Left forelimb (tissue), 1 donor: ENCODE measurements around the gene JMJD1C.
A peak's percentile ranks its signal among the peaks of the same experiment; 100 is the strongest.
"Not testable (repeated sequence)": the region's sequence is repeated elsewhere in the genome, so short reads cannot be mapped to it uniquely, and the experiment has no call there.

Experiments
- DNase-seq: peaks from one replicate; pipeline ENCODE4 v3.0.0-alpha.2; 2018; ENCODE audit warnings: low spot score

Gene JMJD1C

DNA sequence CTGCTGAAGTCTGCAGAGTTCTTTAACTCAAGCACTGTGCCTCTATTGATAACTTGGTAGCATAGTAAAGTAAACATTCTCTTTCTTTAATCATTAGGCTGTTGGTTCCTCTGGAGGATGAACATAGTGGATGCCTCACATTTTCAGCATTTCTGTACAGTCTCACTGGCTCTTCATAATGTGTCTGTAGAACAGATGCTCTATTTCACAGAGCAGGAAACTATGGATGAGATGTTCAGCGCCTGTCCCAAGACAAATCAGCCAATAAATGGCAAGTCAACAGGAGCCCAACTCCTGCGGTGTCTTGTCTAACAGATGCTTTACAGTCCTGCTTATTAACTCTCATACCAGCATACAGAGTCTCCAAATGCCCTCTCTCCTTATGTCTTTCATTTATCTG, 296.2 kb downstream of the JMJD1C start:
- no peak for DNase-seq

DNA sequence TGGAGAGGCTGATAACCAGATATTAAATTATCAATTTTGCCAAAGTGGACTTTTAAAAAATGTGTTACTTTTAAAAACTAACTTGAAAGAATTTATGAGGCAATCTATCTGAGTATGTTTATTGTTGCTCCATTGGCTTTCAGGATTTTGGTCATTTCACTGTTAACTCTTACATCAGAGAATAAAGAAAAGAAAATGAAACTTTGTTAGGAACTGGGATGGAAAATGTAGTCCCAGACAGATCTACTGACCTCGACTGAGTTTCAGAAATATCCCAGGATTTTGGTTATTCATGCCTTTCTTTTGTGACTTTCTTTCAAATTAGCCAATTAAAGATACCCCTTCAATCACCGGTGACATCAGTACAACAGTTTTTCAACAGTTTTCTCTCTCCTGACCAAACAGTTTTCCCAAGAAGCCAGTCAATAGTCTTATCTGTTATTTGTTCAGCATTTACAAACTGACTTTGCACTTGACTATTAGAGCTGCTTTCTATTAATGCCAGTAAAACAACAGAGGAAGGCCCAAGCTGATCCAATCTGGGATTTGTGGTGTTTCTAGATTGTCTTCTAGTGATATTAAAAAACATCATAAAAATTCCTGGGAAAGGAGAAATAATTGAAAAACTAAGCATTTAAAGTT, 296.8 kb downstream of the JMJD1C start:
- DNase-seq: no peak

DNA sequence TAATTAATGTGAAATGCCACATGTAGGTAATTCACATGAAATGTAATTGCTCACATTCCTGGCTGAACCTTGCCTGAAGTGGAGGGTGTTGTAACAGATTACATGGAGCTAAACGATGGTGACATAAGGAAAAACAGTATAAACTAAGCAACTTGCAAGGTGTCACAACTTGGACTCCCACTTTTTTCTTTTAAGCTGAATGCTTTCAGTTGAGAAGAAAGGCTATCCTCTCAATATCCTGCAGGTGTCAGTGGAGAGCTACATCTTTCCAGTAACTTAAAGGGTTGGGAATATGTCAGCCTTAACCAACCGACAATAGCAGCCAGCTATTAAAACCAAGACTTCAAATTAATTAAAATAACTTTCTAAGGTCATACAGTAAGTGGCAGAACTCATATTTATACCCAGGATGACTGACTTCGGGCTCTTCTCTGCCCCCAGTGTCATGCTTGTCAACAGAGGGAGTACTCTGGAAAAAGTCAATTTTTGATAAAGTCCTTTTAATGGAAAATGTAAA, 299.0 kb downstream of the JMJD1C start:
- DNase-seq: no peak

DNA sequence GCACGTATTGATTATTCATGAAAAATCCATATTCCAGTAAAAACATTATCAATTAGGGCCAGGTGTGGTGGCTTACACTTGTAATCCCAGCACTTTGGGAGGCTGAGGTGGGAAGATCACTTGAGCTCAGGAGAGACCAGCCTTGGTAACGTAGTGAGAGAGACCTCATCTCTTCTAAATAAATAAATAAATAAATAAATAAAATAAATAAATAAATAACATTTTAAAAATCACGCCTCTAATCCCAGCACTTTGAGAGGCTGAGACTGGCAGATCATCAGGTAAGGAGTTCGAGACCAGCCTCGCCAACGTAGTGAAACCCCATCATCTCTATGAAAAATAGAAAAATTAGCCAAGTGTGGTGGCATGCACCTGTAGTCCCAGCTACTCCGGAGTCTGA, 300.5 kb downstream of the JMJD1C start:
- no peak for DNase-seq

DNA sequence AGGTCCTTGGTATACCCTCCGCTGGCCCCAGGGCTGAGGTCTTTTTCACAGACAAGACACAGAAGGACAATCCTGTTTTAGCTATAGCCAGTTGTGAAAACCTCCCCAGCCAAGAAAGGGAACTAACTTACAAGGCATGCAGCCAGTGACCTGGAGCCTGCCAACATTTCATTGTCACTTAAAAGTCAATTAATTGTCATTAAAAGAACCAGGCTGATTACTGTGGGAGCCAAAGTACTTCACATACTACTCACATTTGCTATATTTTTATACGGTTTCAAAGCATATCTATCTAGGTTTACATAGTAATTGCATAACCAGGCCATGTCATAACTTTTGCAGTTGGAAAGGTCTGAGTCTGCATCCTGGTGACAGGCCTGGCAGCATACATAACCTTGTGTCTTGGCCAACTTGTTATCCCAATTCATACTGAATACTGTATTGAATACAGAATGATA, 301.6 kb downstream of the JMJD1C start:
- no peak for DNase-seq

DNA sequence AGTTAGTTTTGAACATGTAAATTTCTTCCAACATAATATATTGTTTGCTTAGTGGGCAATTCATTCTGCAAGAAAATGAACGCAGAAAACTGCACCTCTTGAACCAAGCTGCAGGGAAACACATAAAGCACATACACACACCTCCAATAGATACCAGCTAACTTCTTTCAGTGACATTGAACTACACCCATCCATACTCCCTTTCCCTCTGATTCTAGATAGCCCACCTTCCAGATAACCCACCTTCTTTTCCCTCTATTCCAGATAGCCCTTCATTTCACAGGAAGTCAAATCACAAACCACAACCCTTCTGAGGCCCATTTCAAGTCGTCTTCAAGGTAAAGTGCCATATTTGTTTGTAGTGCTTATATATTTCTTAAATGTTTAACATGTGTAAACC, 304.2 kb downstream of the JMJD1C start:
- DNase-seq: no peak

DNA sequence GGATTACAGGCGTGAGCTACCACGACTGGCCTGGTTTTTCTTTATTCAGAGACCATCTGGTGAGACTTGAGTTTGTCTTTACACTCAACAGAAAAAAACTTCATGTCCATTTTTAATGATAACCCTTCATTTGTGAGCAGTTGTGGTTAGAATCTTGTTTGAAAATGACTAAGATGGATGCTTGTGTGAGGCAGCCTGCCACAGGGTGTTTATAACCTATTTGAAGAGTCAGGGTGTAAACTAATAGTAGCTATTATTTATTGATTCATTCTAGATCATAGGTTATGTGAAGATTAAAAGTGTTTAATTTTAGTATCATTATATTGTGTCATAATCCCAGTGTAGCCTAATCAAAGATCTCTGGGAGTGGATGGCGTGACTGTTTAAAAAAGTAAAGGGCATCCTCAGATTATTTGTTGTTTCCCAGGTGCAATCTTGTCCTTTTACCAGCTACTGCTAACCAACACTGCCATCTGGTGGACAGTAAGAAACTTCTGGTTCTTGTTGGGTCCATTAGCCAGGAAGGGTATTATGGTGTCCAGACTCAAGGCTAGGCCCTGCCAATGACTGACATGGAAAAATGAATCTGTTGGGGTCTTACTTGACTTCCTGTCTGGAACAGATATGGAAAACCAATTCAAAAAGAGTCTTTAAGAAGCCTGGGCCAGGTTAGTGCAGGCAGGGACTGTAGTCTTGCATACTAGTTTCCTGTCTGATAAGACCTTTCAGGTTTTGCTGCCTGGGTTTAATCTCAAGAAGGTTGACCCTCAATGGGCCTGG, 307.7 kb downstream of the JMJD1C start:
- no peak for DNase-seq

DNA sequence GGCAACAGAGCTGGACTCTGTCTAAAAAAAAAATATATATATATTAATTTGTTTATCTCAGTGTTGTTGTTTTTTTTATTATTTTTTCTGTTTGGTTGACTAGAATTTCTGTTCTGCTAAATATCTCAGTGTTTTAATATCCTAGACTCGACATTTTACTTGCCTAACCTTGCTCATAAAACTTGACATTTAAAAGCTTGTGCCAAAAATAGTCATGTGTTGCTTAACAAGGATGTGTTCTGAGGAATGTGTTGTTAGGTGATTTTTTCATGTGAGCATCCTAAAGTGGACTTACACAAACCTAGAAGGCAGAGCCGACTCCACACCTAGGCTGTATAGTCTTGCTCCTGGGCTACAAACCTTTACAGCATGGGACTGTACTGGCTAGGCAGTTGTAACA, 309.5 kb downstream of the JMJD1C start:
- DNase-seq: no peak

DNA sequence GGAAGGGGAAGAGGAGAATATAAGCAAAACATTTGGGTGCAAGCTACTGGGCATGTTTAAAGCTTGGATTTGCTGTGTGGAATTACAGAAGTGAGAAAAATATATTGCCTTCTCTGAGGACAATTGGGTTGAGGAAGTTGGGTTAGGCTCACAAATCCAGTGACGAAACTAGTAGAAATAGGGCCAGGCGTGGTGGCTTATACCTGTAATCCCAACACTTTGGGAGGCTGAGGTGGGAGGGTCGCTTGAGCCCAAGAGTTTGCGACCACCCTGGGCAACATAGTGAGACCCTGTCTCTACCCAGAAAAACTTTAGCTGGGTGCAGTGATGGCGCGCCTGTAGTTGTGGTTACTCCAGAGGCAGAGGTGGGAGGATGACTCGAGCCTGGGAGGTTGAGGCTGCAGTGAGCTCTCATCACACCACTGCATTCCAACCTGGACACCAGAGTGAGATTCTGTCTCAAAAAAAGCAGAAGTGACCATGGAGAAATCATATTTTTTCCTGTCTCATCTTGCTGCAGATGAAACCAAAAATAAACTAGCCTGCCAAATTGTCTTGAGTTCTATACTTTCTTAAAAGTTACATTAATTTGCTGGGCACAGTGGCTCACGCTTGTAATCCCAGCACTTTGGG, 310.3 kb downstream of the JMJD1C start:
- DNase-seq: no peak

DNA sequence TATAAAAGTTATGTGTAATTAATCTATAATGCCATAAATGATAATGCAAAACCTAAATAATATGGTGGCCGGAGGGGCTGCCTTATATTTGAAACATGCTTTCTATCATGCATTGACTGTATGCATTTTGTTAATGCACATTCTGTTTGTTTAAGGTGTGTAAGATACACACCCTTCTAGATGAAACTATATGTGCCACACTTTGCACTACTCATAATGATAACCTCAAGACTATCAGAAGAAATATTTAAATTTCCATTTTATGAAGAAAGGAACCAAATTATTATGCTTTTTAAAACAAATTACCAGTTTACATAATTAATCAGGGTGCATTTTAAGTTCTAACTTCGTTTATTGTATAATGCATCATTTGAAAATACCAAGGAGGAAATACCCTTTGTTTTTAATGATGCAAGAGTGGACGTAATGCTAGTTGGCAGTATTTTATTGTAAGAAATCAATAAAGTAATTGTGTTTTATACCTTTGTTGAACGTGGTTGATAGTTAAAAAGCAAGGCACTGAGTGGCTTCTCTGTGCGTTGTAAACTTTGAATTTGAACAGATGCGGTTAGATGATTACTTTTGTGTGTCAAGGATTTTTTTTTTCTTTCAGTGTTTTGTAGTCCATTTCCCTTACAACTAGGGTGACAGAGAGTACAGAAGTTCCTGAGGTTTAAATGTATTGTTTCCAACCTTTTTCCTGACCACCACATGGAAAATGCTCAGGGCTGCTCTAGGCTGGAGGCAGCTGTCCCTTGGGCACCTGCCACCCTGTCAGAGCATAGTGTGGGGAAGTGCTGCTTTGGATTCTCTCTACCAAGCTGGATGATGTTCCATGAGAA, 311.0 kb downstream of the JMJD1C start:
- no peak for DNase-seq

DNA sequence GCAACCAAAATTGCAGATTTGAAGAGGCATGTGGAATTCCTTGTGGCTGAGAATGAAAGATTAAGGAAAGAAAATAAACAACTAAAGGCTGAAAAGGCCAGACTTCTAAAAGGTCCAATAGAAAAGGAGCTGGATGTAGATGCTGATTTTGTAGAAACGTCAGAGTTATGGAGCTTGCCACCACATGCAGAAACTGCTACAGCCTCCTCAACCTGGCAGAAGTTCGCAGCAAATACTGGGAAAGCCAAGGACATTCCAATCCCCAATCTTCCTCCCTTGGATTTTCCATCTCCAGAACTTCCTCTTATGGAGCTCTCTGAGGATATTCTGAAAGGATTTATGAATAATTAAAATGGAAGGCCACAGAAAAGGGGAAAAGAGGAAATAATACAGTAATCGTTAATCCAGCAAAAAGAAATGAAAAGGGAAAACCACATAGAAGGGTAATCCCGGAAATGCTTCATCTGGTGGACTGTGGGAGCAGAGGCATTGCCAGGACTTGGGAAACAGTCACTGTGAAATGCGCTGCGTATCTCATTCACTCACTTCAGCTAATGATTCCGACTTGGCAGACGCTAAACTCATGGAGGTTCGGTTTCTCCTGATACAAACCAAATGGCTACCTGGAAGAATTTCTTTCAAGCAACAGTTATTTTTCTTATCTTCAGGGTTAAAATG, 311.8 kb downstream of the JMJD1C start:
- not testable (repeated sequence) for DNase-seq

DNA sequence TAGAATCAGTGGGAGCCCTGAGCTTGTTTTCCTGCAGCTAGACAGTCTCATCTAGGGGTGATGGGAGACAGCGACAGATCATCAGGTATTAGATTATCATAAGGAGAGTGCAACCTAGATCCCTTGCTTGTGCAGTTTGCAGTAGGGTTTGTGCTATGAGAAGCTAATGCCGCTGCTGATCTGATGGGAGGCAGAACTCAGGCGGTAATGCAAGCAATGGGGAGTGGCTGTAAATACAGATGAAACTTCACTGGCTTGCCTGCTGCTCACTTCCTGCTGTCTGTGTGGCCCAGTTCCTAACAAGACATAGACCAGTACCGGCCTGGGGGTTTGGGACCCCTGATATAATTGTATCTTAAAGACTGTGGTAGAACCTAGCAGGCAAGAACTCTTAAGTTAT, 315.0 kb downstream of the JMJD1C start:
- no peak for DNase-seq

DNA sequence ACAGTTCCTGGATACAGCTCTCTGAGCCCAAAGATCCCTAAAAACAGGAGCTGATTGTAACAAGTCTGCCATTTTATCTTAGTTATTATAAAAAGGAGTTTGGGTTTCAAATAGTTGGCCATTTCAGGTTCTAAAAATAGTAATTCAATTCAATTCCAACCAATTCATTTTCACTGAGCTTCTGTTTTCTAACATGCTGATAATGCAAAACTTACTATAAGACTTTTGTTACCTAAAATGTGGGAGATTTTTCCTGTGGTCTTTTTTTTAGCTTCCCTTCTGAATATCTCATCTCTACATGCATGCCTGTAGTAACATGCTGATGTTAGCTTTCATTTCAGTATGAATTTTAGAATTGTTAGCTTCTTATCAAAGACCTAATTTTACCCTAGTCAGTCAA, 319.3 kb downstream of the JMJD1C start:
- DNase-seq: no peak

DNA sequence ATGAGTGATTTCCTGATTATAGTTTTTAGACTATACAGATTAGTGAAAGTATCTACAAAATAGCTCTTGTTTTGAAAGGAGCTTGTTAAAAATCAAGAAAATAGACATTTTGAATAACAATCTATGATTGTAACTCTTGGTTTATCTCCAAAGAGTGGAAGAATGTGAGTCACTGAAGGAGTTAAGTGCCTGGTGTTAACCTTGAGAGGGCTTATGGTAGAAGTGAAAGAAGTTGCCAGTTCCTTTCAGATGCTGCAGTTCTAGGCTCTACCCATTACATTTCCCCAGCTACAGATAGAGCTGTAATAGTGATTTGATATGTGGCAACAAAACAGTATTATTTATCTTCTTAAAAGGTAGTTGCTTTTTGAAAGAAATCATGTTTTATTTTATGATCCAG, 320.0 kb downstream of the JMJD1C start:
- no peak for DNase-seq

DNA sequence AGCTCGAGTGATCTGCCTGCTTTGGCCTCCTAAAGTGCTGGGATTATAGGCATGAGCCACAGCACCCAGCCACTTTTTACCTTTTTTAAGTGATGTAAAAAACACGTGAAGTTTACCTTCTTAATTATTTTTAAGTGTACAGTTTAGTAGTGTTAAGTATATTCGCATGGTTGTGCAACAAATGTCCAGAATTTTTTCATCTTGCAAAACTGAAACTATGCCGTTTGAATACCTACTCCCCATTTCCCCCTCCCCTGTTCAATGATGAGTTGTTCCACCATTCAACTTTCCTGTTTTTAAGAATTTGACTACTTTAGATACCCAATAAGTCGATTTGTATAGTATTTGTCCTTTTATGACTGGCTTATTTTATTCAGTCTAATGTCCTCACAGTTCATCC, 321.8 kb downstream of the JMJD1C start:
- no peak for DNase-seq

DNA sequence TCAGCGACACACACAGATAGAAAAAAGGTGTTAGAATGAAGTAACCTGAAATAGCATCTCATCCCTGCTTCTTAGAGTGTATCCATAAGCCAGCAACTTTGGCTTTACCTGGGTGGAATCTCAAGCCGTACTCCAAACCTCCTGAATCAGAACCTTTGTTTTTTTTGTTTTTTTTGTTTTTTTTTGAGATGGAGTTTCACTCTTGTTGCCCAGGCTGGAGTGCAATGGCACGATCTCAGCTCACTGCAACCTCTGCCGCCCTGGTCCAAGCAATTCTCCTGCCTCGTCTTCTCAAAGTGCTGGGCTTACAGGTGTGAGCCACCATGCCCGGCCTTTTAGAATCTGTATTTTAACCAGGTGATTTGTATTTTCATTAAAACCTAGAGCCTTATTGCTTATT, 323.6 kb downstream of the JMJD1C start:
- DNase-seq: no peak

DNA sequence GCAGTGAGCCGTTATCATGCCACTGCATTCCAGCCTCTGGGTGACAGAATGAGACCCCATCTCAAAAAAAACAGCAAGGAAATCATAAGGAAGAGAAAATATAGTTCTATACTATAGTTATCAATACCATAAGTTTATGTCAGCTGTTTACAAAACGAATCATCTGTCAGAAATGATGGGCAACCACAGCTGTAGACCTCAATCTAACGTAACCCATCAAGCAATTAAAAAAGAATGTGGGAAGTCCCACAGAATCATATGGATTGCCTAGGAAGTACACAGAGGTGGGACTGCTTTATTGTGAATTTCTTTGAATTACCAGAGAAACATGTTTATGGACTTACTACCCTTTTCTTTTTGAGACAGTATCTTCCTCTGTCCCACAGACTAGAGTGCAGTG, 325.7 kb downstream of the JMJD1C start:
- DNase-seq: no peak

DNA sequence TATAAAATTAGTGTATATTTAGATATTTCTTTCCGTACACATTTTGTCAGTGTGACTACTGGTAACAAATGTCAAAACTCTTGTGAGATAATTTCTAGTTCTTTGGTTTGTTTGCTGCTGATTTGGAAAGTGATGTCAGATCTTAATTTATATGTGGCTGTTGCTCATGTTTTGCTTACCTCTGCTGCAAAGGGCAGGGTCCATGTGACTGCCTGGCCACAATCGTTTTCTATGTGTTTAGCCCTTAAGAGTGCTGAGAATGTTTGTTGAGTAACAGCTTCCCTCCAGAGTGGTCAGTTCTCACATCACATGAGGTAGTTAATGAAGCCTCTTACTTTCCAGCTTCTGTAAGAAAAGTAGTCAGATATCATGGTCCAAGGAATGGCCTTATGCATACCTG, 328.5 kb downstream of the JMJD1C start:
- DNase-seq: no peak

DNA sequence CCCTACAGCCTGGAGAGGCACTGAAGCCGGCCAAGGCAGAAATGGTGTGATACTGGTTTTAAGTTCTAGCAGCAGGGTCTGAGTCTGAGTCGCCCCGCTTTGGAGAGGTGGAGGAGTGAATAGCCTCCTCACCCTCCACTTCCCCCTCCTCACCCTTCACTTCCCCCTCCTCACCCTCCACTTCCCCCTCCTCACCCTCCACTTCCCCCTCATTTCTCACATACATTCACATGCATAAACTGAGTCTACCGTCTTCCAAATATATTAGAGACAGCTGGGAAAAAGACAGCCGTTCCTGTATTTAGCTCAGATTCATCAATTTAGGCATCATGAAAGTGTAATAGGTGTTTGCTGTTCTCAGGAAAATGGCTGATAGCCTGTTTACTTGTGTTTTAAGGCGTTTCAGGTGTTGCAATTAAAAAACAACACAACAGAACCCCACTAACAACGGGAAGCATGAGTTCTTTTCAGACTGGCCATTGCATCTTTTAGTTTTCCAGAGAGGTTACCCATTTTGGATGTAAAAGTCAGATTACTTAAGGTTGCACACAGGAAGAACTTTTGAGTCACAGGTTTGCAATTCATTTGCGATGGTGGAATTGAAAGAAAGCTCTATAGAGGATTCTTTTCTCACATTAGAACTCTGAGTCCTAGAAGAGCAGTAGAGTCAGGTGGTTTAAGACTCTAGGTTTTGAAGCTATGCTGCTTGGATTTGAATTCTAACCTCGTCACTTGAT, 331.8 kb downstream of the JMJD1C start:
- no peak for DNase-seq

DNA sequence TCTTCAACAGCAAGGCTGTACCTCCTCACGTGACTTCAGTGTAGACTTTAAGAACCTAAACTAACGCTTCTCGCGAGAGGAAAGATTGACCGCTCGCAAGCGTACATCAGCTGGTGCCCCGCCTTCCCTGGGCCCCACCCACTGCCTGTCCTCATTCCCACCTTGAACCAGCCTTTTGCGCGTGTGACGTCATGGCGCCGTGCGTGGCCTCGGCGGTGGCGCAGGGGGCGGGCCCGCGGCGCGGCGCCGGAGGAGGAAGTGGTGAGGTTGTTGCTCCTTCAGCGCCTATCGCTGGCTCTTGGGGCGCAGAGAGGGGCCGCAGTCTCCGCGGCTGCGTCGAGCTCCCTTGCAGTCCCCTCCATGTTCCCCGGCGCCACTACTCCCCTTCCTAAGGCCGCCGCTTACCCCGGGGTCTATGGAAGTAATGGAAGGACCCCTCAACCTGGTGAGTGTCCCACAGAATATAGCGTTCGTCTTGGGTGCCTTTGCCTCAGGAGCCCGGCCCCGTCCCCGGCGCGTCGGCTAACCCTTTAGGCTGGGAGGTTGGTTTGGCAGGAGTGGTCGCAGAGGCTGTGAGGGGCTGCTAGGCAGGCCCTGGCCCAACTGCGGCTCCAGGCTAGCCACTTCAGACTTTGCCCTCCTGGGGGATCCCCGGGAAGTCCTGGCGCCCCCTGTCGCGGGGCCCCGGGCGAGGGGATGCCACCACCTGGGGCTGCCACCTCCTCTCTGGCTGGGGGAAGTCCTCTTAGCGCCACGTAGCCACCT, 332.5 kb downstream of the JMJD1C start, which contains the start of gene NRBF2:
NRBF2 (plus strand) TSS at position 273 of the 765 bp plus-strand sequence; CDS start at position 416, 143 bp downstream.
- peak; percentile 98 for DNase-seq
